Activated CD8-positive, alpha-beta memory T cell treated with anti-CD3 and anti-CD28 coated beads, Interleukin-2, amount 50 U/mL, for 24 hours (primary cell): ENCODE results near the gene FAM149B1.
"Not testable (repeated sequence)": the region's sequence is repeated elsewhere in the genome, so short reads cannot be mapped to it uniquely, and the experiment has no call there.

Experiments used
- DNase-seq: peaks from one replicate; pipeline ENCODE4 v3.0.0-alpha.2; 2020; ENCODE audit errors: extremely low read depth

Gene FAM149B1

DNA sequence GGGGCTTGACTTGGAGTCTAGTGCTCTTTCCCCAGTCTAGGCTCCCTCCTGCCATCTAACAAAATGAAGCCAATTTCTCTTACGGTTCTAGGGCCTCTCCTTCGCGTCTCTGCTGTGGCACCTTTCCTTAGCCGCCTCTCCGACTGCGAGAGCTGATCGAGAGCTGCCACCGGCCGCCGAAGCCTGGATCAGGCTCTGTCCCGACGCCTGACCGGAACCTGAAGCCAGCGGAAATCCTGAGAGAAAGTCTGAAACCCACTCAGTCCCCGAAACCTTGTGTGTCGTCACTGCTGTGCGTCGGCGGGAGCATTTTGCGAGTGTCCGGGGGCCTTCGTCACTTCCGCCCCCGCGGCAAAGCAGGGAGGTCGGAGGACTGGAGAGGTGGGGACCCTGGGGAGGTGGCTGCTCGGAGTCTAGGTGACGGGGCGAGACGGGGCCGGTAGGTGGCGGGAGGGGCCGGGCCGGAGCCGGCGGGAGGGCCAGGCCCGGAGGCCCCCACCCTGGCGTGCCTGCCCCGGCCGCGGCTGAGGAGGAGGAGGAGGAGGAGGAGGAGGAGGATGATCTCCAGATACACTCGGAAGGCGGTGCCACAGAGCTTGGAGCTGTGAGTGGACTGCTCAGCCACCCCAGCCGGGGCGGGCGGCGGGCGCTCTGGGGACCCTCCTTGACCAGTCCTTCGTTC lies at the start of gene FAM149B1, which contains the start of gene ECD:
TSS of gene FAM149B1 (plus strand) at position 337 of the 682 bp plus-strand sequence. CDS start at position 558, 221 bp downstream.
TSS of gene ECD (minus strand) at position 226 of the 682 bp plus-strand sequence. CDS start 4,071 bp downstream, outside the sequence.
- peak; percentile 86 for DNase-seq

GRCh38 chr10:73119457-73119856 lies 48.5 kb upstream of the FAM149B1 start:
- DNase-seq: no peak

GRCh38 chr10:73119952-73120351 lies 48.0 kb upstream of the FAM149B1 start:
- DNase-seq: no peak

DNA sequence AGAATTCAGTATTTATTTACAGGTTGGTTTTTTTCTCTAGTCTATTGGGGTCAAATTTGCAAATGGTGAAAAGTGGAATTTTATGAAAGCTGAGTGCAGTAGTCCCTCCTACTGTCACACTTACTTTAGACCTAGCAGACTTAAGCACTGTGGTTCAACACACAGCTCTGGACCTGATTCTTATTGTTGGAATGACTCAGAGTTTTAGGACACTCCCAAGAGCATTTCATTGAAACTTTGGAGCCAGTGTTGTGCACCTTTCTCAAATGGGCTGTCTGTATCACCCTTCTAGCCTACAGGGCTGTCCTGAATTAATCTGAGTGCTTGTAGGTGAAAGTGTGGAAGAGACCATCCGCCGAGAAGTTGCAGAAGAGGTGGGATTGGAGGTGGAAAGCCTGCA lies 41.6 kb upstream of the FAM149B1 start:
- no peak for DNase-seq

GRCh38 chr10:73131301-73131700 lies 36.6 kb upstream of the FAM149B1 start:
- no peak for DNase-seq

- no peak for DNase-seq
These were observed 35.8 kb upstream of the FAM149B1 start for GRCh38 chr10:73131913-73132686.

DNA sequence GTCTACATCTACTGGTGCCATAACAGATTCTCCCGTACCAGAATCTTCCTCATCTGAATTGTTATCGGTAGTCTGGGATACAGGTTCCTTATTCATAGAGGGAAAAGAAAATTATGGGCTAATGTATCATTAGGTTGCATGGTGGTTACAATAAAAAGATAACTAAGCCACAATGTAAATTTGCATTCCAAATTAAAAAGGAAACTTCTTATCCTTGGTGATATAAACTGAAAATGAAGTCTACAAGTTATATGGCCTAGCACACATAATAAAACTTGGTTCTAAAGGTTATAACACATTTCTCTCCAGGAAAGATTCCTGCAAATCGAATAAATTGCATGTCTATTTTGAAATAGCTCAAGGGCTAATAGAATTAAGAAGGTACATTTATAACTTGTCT lies 33.2 kb upstream of the FAM149B1 start:
- DNase-seq: no peak

GRCh38 chr10:73136627-73137026 lies 31.3 kb upstream of the FAM149B1 start:
- no peak for DNase-seq

DNA sequence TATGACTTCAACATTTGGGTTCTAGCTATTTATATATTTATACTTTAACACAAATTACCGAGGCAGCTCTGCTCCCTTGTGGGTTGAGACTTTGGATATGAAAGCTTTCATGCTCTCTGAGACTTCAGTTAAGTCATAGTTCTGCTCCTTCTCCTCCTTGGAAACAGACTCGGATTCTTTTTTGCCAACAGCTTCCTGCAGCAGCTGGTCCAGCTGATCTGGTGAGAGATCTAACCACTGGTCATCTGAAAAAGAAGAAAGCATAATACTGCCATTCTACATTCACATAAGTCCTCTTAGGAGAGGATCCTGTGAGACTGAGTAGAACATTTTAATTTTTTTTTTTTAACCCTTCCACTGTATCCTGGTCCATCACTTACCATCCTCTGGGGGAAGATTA lies 28.7 kb upstream of the FAM149B1 start:
- DNase-seq: no peak

DNA sequence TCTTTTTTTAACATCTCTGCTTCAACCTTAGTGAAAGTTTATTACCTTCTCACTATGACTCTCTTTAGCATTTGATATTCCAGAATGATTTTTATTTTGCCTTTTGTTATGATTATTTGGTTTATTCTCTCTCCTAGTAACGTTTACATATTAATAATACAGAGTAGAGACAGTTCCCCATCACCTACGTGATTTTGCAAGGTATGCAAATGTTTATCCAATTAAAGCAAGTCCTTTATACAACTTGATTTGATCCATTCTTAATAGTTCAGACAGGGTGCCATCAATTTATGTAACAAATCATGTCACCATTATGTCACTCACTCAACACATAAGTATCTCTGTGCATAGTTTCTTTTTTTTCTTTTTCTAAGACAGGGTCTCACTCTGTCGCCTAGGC lies 26.3 kb upstream of the FAM149B1 start:
- no peak for DNase-seq

DNA sequence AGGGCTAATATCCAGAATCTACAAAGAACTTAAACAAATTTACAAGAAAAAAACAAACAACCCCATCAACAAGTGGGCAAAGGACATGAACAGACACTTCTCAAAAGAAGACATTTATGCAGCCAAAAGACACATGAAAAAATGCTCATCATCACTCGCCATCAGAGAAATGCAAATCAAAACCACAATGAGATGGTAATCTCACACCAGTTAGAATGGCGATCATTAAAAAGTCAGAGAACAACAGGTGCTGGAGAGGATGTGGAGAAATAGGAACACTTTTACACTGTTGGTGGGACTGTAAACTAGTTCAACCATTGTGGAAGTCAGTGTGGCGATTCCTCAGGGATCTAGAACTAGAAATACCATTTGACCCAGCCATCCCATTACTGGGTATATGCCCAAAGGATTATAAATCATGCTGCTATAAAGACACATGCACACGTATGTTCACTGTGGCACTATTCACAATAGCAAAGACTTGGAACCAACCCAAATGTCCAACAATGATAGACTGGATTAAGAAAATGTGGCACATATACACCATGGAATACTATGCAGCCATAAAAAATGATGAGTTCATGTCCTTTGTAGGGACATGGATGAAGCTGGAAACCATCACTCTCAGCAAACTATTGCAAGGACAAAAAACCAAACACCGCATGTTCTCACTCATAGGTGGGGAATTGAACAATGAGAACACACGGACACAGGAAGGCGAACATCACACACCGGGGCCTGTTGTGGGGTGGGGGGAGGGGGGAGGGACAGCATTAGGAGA lies 17.1 kb upstream of the FAM149B1 start:
- not testable (repeated sequence) for DNase-seq

GRCh38 chr10:73152009-73152408 lies 15.9 kb upstream of the FAM149B1 start:
- no peak for DNase-seq

DNA sequence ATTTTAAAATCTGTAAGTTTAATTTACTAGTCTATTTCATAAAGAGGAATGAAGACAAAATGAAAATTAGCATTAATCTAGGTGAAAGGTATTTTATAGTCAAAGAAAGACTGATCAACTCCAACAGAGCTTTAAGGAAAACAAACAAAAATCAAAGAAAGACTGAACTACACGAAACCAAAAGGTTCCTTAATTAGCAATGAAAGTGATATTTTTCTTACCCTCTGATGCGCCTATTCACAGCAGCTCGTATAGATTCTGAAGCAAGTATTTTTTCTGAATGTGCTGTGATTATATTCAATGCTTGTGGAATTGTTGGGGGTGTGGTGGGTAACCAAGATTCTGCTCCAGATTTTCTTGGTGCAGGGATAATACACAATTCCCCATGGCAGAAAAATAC lies 11.9 kb upstream of the FAM149B1 start:
- DNase-seq: no peak

- DNase-seq: no peak
These were observed 8.8 kb upstream of the FAM149B1 start for GRCh38 chr10:73159038-73159648.

- no peak for DNase-seq
These were observed 6.8 kb upstream of the FAM149B1 start for GRCh38 chr10:73161079-73161478.

DNA sequence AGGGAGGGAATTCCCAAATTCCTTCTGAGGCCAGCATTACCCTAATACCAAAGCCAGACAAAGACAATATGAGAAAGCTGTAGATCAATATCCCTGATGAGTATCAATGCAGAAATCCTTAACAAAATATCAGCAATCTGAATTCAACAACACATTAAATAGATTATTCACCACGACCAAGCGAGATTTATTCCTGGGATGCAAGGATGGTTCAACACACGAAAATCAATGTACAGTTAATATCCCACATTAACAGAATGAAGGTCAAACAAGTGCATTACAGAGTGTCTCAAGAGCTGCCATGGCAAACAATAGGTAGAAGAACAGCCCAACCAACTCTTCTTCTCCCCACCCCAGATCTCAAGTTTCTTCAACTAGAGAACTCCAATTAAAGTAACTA lies 6.3 kb upstream of the FAM149B1 start:
- DNase-seq: no peak

- no peak for DNase-seq
These were observed 4.8 kb upstream of the FAM149B1 start for GRCh38 chr10:73163096-73163495.

- no peak for DNase-seq
These were observed 947 bp upstream of the FAM149B1 start for GRCh38 chr10:73166972-73167371.

GRCh38 chr10:73167458-73167782 lies 499 bp upstream of the FAM149B1 start:
- DNase-seq: no peak

- DNase-seq: no peak
These were observed 515 bp downstream of the FAM149B1 start for GRCh38 chr10:73168465-73168803.

DNA sequence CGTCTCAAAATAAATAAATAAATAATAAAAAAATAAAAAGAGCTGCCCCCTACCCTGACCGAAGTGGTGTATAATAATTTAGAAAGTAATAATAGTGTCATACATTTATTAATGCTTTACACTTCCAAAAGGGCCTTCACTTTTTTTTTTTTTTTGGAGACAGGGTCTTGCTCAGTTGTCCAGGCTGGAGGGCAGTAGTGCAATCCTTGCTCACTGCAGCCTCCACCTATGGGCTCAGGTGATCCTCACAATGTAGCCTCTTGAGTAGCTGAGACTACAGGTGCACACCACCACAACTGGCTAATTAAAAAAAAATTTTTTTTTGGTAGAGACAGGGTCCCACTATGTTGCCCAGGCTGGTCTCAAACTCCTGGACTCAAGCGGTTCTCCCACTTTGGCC lies 1.4 kb downstream of the FAM149B1 start:
- no peak for DNase-seq

- DNase-seq: no peak
These were observed 4.9 kb downstream of the FAM149B1 start for GRCh38 chr10:73172867-73173266.
